HepG2 (cell line): ENCODE data around the gene CARD9. TPM values are rescaled to one million over a fixed set of nuclear protein-coding genes. Genes with fewer than 3 reads are reported as not detected.
A peak's percentile ranks its signal among the peaks of the same experiment; 100 is the strongest.

ENCODE experiments used
- ATAC-seq: fragments of 200-7000 bp; cut with Tn5 transposase; 3 replicates; pipeline ENCODE4 v1.9.1; 2020; ENCODE audit warnings: mild to moderate bottlenecking, moderate library complexity
- BruUV-seq: library from RNA; stranded (reverse); fragments of 400-500 nt; replicated peaks from 2 replicates; lab custom pipeline; 2021; lab: Mats Ljungman, UMichigan
- CTCF ChIA-PET: fragments of 300-600 bp; formaldehyde crosslinking; extraction: SDS; loops from one replicate; lab custom pipeline; 2021; ENCODE audit warnings: low total read pairs, inconsistent platforms, low intra/inter-chr PET ratio; lab: Yijun Ruan, JAX
- POLR2A ChIA-PET: fragments of 350-600 bp; sonication (Branson Sonifier 250); formaldehyde crosslinking; loops from one replicate; lab custom pipeline; 2020; ENCODE audit warnings: antibody characterized with exemption, inconsistent platforms; lab: Yijun Ruan, JAX
- DNase-seq: peaks from one replicate; pipeline ENCODE4 v3.0.0-alpha.2; 2015; ENCODE audit warnings: low spot score
- FAIRE-seq: peaks from 3 replicates; lab custom pipeline; 2011; peaks lifted over from hg19 to GRCh38; lab: Jason Lieb, UNC
- H2AFZ ChIP-seq: one replicate; pipeline ENCODE4 v1.6.1; 2011; ENCODE audit warnings: low read length, inconsistent platforms
- H3K27ac ChIP-seq: fragments of 300-600 bp; 3 replicates; pipeline ENCODE4 v1.8.0; 2011; ENCODE audit warnings: mixed run types, mild to moderate bottlenecking, mixed read lengths, low read length, inconsistent platforms; ENCODE audit not compliant: insufficient read depth; ENCODE audit errors: extremely low read length
- H3K27me3 ChIP-seq, 2 experiments: fragments of 200-600 bp in 1 of 2; 2 replicates in 1 of 2; 3 replicates in 1 of 2; pipeline versions ENCODE4 v1.6.0 to v1.8.0; 2011; ENCODE audit warnings: low read length in 2 of 2, mild to moderate bottlenecking in 2 of 2, moderate library complexity in 2 of 2, inconsistent platforms in 1 of 2; ENCODE audit not compliant: insufficient read depth in 2 of 2, control insufficient read depth in 1 of 2
- H3K36me3 ChIP-seq, 2 experiments: fragments of 200-600 bp in 1 of 2; replicated peaks in 1 of 2; 2 replicates in 1 of 2; 3 replicates in 1 of 2; pipeline versions ENCODE4 v1.5.1 to v1.8.0; 2011; ENCODE audit warnings: low read length in 2 of 2, inconsistent platforms in 1 of 2; ENCODE audit not compliant: insufficient read depth in 2 of 2, control insufficient read depth in 1 of 2
- H3K4me1 ChIP-seq: 2 replicates; pipeline ENCODE4 v1.5.1; 2012; ENCODE audit warnings: low read length, inconsistent platforms; ENCODE audit not compliant: insufficient read depth
- H3K4me2 ChIP-seq: 2 replicates; pipeline ENCODE4 v1.6.0; 2011; ENCODE audit warnings: low read depth, low read length, inconsistent platforms
- H3K4me3 ChIP-seq, 3 experiments: fragments of 200-600 bp in 1 of 3; sonication (generic), shearing (Covaris generic) in 1 of 3; replicated peaks in 1 of 3; 2 replicates each; pipeline ENCODE4 v1.5.1; 2011 to 2016; ENCODE audit warnings: low read length in 3 of 3, inconsistent platforms in 2 of 3, low read depth in 2 of 3, mild to moderate bottlenecking in 2 of 3, control low read depth in 1 of 3, mixed read lengths in 1 of 3; ENCODE audit not compliant: insufficient read depth in 1 of 3
- H3K79me2 ChIP-seq: one replicate; pipeline ENCODE4 v1.6.1; 2011; ENCODE audit warnings: low read length, inconsistent platforms; ENCODE audit not compliant: insufficient read depth
- H3K9ac ChIP-seq: 2 replicates; pipeline ENCODE4 v1.6.0; 2011; ENCODE audit warnings: mild to moderate bottlenecking, low read depth, low read length, inconsistent platforms; ENCODE audit not compliant: insufficient read depth
- H3K9me3 ChIP-seq: 2 replicates; pipeline ENCODE4 v1.5.1; 2012; ENCODE audit warnings: mild to moderate bottlenecking, low read length
- H4K20me1 ChIP-seq: 2 replicates; pipeline ENCODE4 v1.6.0; 2011; ENCODE audit warnings: inconsistent platforms, mild to moderate bottlenecking, low read length, moderate library complexity; ENCODE audit not compliant: insufficient read depth
- AGO2 ChIP-seq: fragments of 200-400 bp; formaldehyde crosslinking; optimal IDR thresholded peaks from 2 replicates; pipeline ENCODE3; 2017; ENCODE audit warnings: mild to moderate bottlenecking, low read depth, low read length, moderate library complexity
- FLYWCH1 ChIP-seq: sonication (generic); formaldehyde crosslinking; IDR thresholded peaks from 2 replicates; pipeline ENCODE4 v1.8.1; 2023; ENCODE audit warnings: mild to moderate bottlenecking, missing genetic modification reagents
- KLF11 ChIP-seq: IDR thresholded peaks from 2 replicates; pipeline ENCODE4 v1.6.1; 2016; ENCODE audit warnings: missing compliant biosample characterization
- NRL ChIP-seq: sonication (generic); formaldehyde crosslinking; IDR thresholded peaks from 2 replicates; pipeline ENCODE4 v1.5.0; 2020; ENCODE audit warnings: missing genetic modification reagents, mild to moderate bottlenecking, moderate library complexity, borderline replicate concordance
- RBFOX2 ChIP-seq: fragments of 200-400 bp; formaldehyde crosslinking; IDR thresholded peaks from 2 replicates; pipeline ENCODE4 v1.6.1; 2017; ENCODE audit warnings: low read depth, mild to moderate bottlenecking, low read length
- ZC3H13 ChIP-seq: sonication (generic); formaldehyde crosslinking; IDR thresholded peaks from 2 replicates; pipeline ENCODE4 v1.8.1; 2023; ENCODE audit warnings: mild to moderate bottlenecking, missing genetic modification reagents, moderate library complexity
- WGBS: methylation state at CpG from one replicate; pipeline ENCODE4 v1.1.6; 2017; ENCODE audit warnings: low lambda C conversion rate; 5-methylcytosine and 5-hydroxymethylcytosine counted together
- in situ Hi-C: cut with HindIII; loops from 2 replicates; pipeline ENCODE4 v1.10.0; 2017; ENCODE audit warnings: low pct_unique_long_range_greater_than_20kb; ENCODE audit not compliant: extremely low pct_ligation_motif_present
- intact Hi-C: fragments of 100-400 bp; cut with micrococcal nuclease; formaldehyde crosslinking; loops from one replicate; pipeline ENCODE4 v1.10.0; 2022; ENCODE audit not compliant: unreplicated experiment
- polyA plus RNA-seq, 8 experiments: library from polyadenylated mRNA; depleted of rRNA in 3 of 8; stranded (reverse) in 7 of 8; unstranded in 1 of 8; fragments of >200 nt; fragmentation: Illumina TruSeq in 4 of 8; extraction: Trizol in 4 of 8; gene quantifications; 2 replicates each; pipeline versions ENCODE4 v1.2.1 to v1.2.3, GENCODE V29; 2011 to 2016; ENCODE audit warnings: low read depth in 4 of 8, missing spikeins in 1 of 8, mixed read lengths in 1 of 8; ENCODE audit not compliant: insufficient read depth in 1 of 8
- total RNA-seq, 5 experiments: library from RNA; depleted of rRNA; stranded (reverse); fragments of >200 nt; fragmentation: Illumina TruSeq; extraction: Trizol; gene quantifications; 2 replicates each; pipeline ENCODE4 v1.2.3, GENCODE V29; 2016; ENCODE audit warnings: low read depth in 1 of 5
- TF ChIP-seq, protein P1 (sequence below): sonication (generic); formaldehyde crosslinking; IDR thresholded peaks from 2 replicates; pipeline ENCODE4 v1.8.1; 2022; ENCODE audit warnings: mild to moderate bottlenecking, missing genetic modification reagents

The CARD9 gene
- total and polyA plus RNA-seq, 2 of the 13 experiments (the other 11 are each of a cell fraction or from before 2014, with no cell fraction given): 3.3 to 7.4 TPM

DNA sequence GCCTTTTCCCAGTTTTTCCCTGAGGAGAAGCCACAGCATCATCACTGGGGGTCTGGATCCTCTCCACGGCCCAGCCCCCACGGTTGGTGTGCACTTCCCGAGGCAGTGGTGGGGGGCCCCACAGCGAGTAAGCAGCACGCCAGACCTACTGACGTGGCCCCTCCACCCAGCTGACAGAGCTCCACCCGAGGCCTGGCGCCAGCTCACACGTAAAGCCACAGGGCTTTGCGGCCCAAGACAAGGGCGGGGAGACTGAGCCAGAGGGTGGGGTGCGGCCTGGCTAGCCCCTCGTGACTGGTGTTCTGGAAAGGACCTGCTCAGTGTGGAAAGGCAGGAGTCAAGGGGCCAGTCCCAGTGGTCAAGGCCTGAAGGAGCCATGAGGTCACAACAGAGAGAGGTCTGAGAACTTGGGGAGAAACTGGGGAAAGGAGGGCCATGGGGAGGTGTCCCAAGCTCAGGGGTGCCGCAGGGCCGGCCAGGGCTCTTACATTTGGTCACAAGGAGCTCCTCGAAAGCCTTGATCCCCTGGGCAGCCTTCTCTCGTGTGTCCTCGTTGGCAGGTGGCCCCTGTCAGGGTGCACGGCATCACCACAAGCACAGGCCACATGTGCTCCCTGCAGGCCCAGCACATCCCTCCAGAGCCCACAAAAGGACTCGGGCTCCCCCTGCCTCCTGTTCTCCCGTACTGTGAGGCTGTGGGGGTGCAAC is 21.0 kb upstream of the CARD9 start:
- in situ Hi-C loops: no loop called here
- Histone ChIP-seq H3K79me2 (peaks cover 19% of the 10 kb centered on the region), H3K4me2 (no peak overlapping the region), H3K4me3 (no peak overlapping the region), H3K27ac (no peak overlapping the region), H3K36me3 (peaks cover 27 to 63% of the 10 kb centered on the region in 2 experiments; a peak in 4 of 5 replicates), H3K4me1 (peaks cover 12% of the 10 kb centered on the region), H2AFZ (no peak overlapping the region), H3K9me3 (no peaks in the 10 kb centered on the region), H3K27me3 (no peaks in the 10 kb centered on the region), H3K9ac (no peak overlapping the region), H4K20me1 (0 out of 2 replicates have a peak, but pooled peaks cover 2% of the 10 kb centered on the region)
- 94% methylated on average over 15 of the region's 21 CpGs for WGBS
- BruUV-seq: no TSS peak
- FAIRE-seq (no peak), ATAC-seq (no peak), DNase-seq (no peak)
- intact Hi-C loops: no loop called here
- ChIA-PET CTCF (no interaction called here), POLR2A (interaction anchor here (1.3 kb wide), 1 partner anchor 16 kb away, joined by 3 read pairs; no protein-coding TSS in a partner anchor)
- no peak for TF ChIP-seq NRL (CRISPR knock-in tag)
- TF ChIP-seq RBFOX2: 0 out of 2 replicates have a peak, but pooled peaks have one; percentile 19
- peak; percentile 75 for TF ChIP-seq AGO2
- TF ChIP-seq, protein P1, sequence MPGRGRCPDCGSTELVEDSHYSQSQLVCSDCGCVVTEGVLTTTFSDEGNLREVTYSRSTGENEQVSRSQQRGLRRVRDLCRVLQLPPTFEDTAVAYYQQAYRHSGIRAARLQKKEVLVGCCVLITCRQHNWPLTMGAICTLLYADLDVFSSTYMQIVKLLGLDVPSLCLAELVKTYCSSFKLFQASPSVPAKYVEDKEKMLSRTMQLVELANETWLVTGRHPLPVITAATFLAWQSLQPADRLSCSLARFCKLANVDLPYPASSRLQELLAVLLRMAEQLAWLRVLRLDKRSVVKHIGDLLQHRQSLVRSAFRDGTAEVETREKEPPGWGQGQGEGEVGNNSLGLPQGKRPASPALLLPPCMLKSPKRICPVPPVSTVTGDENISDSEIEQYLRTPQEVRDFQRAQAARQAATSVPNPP: no peak
- no peak for TF ChIP-seq ZC3H13 (CRISPR knock-in tag)
- no peak for TF ChIP-seq KLF11
- TF ChIP-seq FLYWCH1: no peak
